A673 (cell line): ENCODE measurements around the gene SORCS3. TPM values are rescaled to one million over a fixed set of nuclear protein-coding genes. Genes with fewer than 3 reads are reported as not detected.

Experiments used
- BruUV-seq: library from RNA; stranded (reverse); fragments of 400-500 nt; replicated peaks from 2 replicates; lab custom pipeline; 2021; lab: Mats Ljungman, UMichigan
- CTCF ChIA-PET: fragments of 300-600 bp; sonication (Branson Sonifier 250); formaldehyde crosslinking; loops from one replicate; lab custom pipeline; 2022; ENCODE audit warnings: antibody characterized with exemption; lab: Charles Lee
- POLR2A ChIA-PET: fragments of 300-600 bp; sonication (Branson Sonifier 250); formaldehyde crosslinking; loops from one replicate; lab custom pipeline; 2022; ENCODE audit warnings: antibody characterized with exemption; ENCODE audit not compliant: low non-redundant PET; lab: Charles Lee
- DNase-seq: peaks from one replicate; pipeline ENCODE4 v3.0.0-alpha.2; 2015; ENCODE audit warnings: low spot score
- H3K27ac ChIP-seq: fragments of 200-600 bp; sonication (generic); 2 replicates; pipeline ENCODE4 v1.5.1; 2016; ENCODE audit warnings: mixed run types, low read depth, mild to moderate bottlenecking, mixed read lengths, antibody characterized with exemption, low read length; ENCODE audit not compliant: poor library complexity, severe bottlenecking
- H3K27me3 ChIP-seq: fragments of 200-600 bp; sonication (generic); replicated peaks from 2 replicates; pipeline ENCODE4 v1.6.1; 2017; ENCODE audit warnings: mixed run types, low read depth, mild to moderate bottlenecking, mixed read lengths, antibody characterized with exemption, low read length; ENCODE audit not compliant: insufficient read depth, poor library complexity
- H3K36me3 ChIP-seq: fragments of 200-600 bp; sonication (generic); 2 replicates; pipeline ENCODE4 v1.6.1; 2016; ENCODE audit warnings: mixed run types, mild to moderate bottlenecking, mixed read lengths, antibody characterized with exemption, low read length; ENCODE audit not compliant: insufficient read depth, poor library complexity, severe bottlenecking
- H3K4me1 ChIP-seq: fragments of 200-600 bp; sonication (generic); 2 replicates; pipeline ENCODE4 v1.6.1; 2017; ENCODE audit warnings: mixed run types, mild to moderate bottlenecking, mixed read lengths, antibody characterized with exemption, low read length; ENCODE audit not compliant: insufficient read depth, poor library complexity, severe bottlenecking
- H3K4me3 ChIP-seq: fragments of 200-600 bp; sonication (generic); 2 replicates; pipeline ENCODE4 v1.5.1; 2016; ENCODE audit warnings: low read depth, mixed run types, mild to moderate bottlenecking, mixed read lengths, low read length; ENCODE audit not compliant: poor library complexity, severe bottlenecking
- H3K9me3 ChIP-seq: fragments of 200-600 bp; sonication (generic); 2 replicates; pipeline ENCODE4 v1.6.1; 2016; ENCODE audit warnings: mixed run types, low read depth, mild to moderate bottlenecking, mixed read lengths, antibody characterized with exemption, low read length; ENCODE audit not compliant: poor library complexity, severe bottlenecking
- EZH2 ChIP-seq: fragments of 200-600 bp; sonication (generic); IDR thresholded peaks from 2 replicates; pipeline ENCODE4 v1.6.1; 2017; ENCODE audit warnings: borderline replicate concordance, low read depth, mild to moderate bottlenecking, mixed read lengths, antibody characterized with exemption, low read length; ENCODE audit not compliant: poor library complexity, severe bottlenecking
- intact Hi-C: fragments of 100-400 bp; cut with micrococcal nuclease; formaldehyde crosslinking; loops from one replicate; pipeline ENCODE4 v1.10.0; 2022; ENCODE audit not compliant: unreplicated experiment
- total RNA-seq: library from RNA; stranded (reverse); gene quantifications from 2 replicates; pipeline ENCODE4 v1.2.3, GENCODE V29; 2021
- TF ChIP-seq, protein P1 (sequence below): fragments of 300-800, 200-600 bp; sonication (generic); conservative IDR thresholded peaks from 2 replicates; pipeline ENCODE4 v1.5.1; 2017; ENCODE audit warnings: low read depth, mild to moderate bottlenecking, antibody characterized with exemption, low read length, moderate library complexity, mixed read lengths

SORCS3 gene
- total RNA-seq, 1 experiment from 2014 or later = not detected

DNA sequence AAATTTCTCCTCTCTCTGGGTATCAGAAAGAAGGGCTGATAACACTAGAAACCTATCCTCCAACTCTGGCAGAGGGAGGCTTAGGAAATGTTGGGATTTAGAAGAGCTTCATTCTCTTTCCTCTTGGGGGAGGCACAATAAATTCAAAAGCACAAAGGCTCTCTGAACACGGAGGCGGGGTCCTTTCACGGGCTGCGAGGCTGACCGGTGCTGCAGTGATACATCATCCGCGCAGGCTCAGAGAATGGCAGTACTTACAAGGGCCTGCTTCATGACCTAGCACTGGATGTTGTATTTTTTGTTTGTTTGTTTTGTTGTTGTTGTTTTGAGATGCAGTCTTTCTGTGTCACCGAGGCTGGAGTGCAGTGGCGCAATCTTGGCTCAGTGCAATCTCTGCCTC lies 306.2 kb downstream of the SORCS3 start:
- DNase-seq = no peak
- Histone ChIP-seq H3K4me3 (no peak overlapping the region), H3K27ac (no peak overlapping the region), H3K36me3 (no peaks in the 10 kb centered on the region), H3K27me3 (peaks cover 36% of the 10 kb centered on the region), H3K4me1 (no peaks in the 10 kb centered on the region), H3K9me3 (no peaks in the 10 kb centered on the region)
- no TSS peak for BruUV-seq
- POLR2A ChIA-PET = no interaction called here
- CTCF ChIA-PET = no interaction called here
- intact Hi-C loops = no loop called here
- TF ChIP-seq EZH2 = no peak
- TF ChIP-seq, protein P1, sequence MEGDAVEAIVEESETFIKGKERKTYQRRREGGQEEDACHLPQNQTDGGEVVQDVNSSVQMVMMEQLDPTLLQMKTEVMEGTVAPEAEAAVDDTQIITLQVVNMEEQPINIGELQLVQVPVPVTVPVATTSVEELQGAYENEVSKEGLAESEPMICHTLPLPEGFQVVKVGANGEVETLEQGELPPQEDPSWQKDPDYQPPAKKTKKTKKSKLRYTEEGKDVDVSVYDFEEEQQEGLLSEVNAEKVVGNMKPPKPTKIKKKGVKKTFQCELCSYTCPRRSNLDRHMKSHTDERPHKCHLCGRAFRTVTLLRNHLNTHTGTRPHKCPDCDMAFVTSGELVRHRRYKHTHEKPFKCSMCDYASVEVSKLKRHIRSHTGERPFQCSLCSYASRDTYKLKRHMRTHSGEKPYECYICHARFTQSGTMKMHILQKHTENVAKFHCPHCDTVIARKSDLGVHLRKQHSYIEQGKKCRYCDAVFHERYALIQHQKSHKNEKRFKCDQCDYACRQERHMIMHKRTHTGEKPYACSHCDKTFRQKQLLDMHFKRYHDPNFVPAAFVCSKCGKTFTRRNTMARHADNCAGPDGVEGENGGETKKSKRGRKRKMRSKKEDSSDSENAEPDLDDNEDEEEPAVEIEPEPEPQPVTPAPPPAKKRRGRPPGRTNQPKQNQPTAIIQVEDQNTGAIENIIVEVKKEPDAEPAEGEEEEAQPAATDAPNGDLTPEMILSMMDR = no peak

DNA sequence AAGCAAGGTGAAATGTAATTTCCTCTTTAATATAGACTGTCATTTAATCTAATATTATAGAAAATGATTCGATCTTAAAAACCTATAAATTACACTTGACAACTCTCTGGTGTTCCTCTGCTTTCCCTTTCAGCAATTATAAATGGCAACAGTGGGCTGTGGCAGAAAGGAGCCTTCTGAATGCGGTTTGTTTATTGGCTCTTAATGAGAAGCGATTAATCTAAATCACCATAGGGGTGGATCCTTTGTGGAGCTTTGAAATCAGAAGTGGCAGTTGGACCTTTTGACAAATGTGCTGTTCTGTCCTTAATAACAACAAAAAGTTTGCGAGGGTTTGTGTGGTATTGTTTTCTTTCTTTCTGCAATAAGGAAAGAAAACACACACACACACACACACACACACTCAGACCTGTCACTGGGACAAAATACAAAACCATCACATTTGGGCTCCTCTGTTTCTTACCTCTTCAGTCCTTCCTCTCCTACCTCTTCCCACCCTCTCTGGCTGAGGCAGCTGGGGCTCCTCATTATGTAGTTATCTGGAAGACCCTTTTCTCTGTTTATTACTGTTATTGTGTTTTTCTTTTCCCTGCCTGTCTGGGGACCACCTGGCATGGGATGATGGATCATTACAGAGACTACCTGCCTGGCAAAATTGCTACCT lies 316.2 kb downstream of the SORCS3 start:
- no TSS peak for BruUV-seq
- CTCF ChIA-PET = no interaction called here
- no peak overlapping the region for H3K4me3 ChIP-seq

DNA sequence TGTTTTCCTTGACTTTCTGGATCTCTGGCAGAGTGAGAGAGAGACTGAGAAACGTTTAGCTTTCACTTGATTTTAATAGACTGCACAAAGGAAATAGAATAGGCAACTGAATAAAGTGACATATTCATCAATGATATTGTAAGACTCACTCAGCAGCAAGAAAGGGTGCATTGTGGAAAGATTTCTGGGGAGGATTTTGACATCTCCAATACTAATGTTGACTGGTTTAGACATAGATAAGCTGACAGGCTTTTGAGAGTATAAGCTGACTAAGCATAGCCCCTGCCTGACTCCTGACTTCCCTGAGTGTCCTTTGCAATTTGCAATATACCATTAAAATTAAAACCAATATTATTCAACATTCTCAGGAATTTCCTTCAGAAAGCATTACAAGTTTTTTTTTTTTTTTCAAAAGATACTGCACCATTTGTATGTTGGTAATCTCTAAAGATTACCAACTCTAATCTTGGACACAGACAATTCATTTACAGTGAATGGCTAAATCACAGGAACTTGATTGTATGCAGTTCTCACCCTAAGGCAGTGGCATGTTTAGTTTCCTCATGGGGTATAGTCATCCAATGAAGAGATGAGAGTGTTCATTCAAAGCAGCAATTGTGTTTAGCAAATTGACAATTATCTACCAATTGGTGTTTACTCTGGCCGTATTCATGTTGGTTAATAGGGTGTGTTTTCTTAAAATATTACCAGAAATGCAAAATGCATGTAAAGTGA lies 325.6 kb downstream of the SORCS3 start:
- POLR2A ChIA-PET = no interaction called here
- H3K36me3 ChIP-seq = no peaks in the 10 kb centered on the region
- H3K9me3 ChIP-seq = no peaks in the 10 kb centered on the region
- no peak overlapping the region for H3K27ac ChIP-seq
- no TSS peak for BruUV-seq
- H3K4me1 ChIP-seq = no peaks in the 10 kb centered on the region
- DNase-seq = no peak
- CTCF ChIA-PET = no interaction called here
- H3K27me3 ChIP-seq = peaks cover 13% of the 10 kb centered on the region
- no peak overlapping the region for H3K4me3 ChIP-seq
- intact Hi-C loops = no loop called here
- TF ChIP-seq, protein P1 = no peak
- no peak for TF ChIP-seq EZH2

More for the DNA sequence above, 316.2 kb downstream of the SORCS3 start:
- intact Hi-C loops = no loop called here
- TF ChIP-seq, protein P1 = no peak
- no peak for TF ChIP-seq EZH2
- Histone ChIP-seq H3K27ac (no peak overlapping the region), H3K27me3 (peaks cover 43% of the 10 kb centered on the region), H3K9me3 (no peaks in the 10 kb centered on the region), H3K4me1 (no peaks in the 10 kb centered on the region), H3K36me3 (no peaks in the 10 kb centered on the region)
- DNase-seq = no peak
- POLR2A ChIA-PET = no interaction called here
